ENCODE measurements around the gene CKM.

Gene CKM

DNA sequence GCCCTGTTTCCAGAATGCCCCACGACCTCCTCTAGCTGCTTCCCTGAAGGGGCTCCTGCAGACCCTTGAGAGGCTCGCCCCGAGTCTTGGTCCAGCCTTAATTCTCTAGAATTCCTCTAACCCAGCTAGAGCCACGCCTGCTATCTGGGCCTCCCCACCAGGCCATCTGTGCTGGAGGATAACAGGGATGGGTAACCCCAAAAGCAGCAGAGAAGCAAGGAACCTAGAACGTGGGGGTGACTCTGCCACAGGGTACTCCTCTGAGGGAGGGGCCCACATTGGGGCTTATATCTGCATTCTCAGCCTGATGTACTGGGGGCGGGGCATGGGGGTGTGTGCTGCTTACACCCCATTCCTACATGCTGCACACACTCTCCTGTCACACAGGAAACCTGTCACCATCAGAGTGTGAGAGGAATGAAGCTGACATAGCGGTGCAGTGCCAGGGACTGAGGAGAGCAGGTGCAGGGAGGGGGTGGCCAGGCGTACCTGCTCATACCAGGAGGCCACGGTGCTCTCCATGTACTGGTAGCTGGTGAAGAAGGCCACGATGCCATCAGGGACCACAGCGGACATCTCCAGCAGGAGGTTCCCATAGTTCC lies 31.7 kb upstream of the CKM start:
- TF ChIP-seq, protein P1, sequence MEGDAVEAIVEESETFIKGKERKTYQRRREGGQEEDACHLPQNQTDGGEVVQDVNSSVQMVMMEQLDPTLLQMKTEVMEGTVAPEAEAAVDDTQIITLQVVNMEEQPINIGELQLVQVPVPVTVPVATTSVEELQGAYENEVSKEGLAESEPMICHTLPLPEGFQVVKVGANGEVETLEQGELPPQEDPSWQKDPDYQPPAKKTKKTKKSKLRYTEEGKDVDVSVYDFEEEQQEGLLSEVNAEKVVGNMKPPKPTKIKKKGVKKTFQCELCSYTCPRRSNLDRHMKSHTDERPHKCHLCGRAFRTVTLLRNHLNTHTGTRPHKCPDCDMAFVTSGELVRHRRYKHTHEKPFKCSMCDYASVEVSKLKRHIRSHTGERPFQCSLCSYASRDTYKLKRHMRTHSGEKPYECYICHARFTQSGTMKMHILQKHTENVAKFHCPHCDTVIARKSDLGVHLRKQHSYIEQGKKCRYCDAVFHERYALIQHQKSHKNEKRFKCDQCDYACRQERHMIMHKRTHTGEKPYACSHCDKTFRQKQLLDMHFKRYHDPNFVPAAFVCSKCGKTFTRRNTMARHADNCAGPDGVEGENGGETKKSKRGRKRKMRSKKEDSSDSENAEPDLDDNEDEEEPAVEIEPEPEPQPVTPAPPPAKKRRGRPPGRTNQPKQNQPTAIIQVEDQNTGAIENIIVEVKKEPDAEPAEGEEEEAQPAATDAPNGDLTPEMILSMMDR (IDR thresholded peaks at IDR 0.05; ENCODE audit: low read depth, low read length, missing control alignments): no peak
- no peak for DNase-seq (ENCODE audit: low read depth)
- no peak overlapping the region for H3K4me3 ChIP-seq (ENCODE audit: low read depth, low read length)

DNA sequence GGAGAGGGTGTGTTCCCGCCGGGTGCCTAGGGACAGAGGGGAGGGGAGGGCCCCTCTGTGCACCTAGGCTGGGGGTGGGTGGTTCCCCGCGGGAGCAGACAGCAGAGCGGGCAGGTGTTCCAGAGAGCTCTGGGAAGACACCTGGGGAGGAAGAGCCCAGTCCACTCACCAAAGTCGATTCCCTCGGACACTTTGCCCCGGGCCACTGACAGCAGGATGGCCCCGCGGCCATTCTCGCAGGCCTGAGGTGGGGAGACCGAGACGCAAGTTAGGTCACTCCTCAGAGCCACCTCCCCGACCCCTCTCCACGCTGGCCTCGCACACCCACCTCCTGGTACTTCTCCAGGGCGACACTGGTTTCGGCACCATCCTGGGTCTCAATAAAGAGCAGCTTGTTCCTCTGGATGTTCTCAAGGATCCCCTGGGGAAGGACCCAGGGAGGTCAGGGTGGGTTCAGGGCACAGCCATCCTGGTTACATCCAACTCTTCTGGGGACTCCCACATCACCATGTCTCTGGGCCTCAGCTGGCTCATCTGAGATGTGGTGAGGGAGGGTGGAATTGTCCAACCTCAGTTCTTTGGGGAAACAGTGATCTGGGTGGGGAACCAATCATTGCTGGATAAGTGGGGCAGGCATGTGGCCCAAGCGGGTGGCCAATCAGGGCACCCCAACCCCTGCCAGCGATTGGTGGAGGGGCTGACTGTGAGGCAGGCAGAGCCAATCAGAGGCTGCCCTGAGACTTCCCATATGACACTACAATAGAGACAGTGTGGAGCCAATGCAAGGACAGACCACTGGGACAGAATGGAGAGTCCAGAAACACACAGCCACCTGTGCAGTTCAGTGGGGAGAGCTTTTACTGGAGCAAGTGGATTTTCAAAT lies 30.5 kb upstream of the CKM start:
- no peak for DNase-seq (ENCODE audit: low read depth)
- TF ChIP-seq, protein P1 (IDR thresholded peaks at IDR 0.05; ENCODE audit: low read depth, low read length, missing control alignments): no peak
- no peak overlapping the region for H3K4me3 ChIP-seq (ENCODE audit: low read depth, low read length)

DNA sequence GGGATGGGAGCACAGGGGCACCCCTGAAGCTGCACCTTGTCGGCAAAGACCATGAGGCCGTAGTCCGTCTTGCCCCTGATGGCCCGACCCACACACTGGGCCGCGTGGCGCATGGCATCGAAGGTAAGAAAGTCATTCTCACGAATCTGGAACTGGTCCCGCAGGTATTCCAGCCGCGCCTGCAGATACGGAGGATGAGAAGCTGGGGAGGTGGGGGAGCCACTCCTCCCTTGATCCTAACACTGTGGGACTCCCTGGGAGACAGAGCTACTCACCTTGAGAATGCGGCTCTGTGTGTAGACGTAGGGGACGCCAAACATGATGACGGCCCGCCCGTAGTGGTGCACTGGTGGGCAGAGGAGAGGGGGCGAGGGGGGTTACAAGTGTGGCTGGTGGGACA lies 29.8 kb upstream of the CKM start:
- DNase-seq (ENCODE audit: low read depth): no peak
- no peak overlapping the region for H3K4me3 ChIP-seq (ENCODE audit: low read depth, low read length)
- TF ChIP-seq, protein P1 (IDR thresholded peaks at IDR 0.05; ENCODE audit: low read depth, low read length, missing control alignments): no peak

DNA sequence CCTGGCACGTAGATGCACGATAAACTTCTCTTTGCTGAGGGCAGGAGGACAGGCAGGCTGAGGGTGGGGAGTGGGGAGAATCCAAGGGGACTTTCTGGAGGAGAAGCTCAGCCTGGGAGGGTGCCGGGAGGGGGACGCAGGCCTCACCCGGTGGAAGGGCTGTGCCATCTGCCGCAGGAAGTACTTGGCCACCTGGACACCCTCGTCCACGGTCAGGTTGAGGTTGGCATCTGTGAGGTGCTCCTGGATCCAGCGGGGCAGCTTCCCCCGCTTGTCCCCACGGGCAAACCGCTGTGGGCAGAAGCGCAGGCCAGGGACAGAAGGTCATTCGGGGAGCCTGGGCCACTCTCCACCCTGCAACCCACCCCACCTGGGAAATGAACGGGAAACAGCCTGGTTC lies 29.4 kb upstream of the CKM start:
- DNase-seq (ENCODE audit: low read depth): no peak
- TF ChIP-seq, protein P1 (IDR thresholded peaks at IDR 0.05; ENCODE audit: low read depth, low read length, missing control alignments): no peak
- no peak overlapping the region for H3K4me3 ChIP-seq (ENCODE audit: low read depth, low read length)

DNA sequence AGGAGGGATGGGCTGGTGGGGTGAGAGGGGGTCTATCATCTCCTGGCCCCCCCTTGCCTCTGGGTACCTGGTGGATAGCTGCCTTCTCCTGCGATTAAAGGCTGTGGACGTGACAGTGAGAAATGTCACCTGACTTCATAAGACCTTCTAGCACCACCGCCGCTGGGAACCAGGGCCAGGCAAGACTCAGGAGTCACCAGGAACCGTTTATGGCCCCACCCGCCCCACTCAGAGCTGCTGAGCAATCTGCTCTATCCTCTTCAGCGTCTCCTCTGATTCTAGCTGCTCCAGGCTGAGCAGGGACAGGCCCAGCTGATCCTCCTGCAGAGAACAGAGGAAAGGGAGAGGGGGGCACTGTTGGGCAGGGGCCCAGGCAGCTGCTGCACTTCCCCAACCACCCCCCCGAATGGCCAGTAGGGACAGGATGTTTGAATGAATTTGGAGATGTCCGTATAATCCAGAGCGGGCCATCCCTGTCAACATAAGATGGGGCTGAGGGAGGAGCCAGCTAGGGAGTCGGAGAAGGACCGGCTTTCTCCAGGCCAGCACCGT lies 28.8 kb upstream of the CKM start:
- TF ChIP-seq, protein P1 (IDR thresholded peaks at IDR 0.05; ENCODE audit: low read depth, low read length, missing control alignments): no peak
- no peak overlapping the region for H3K4me3 ChIP-seq (ENCODE audit: low read depth, low read length)
- DNase-seq (ENCODE audit: low read depth): no peak

DNA sequence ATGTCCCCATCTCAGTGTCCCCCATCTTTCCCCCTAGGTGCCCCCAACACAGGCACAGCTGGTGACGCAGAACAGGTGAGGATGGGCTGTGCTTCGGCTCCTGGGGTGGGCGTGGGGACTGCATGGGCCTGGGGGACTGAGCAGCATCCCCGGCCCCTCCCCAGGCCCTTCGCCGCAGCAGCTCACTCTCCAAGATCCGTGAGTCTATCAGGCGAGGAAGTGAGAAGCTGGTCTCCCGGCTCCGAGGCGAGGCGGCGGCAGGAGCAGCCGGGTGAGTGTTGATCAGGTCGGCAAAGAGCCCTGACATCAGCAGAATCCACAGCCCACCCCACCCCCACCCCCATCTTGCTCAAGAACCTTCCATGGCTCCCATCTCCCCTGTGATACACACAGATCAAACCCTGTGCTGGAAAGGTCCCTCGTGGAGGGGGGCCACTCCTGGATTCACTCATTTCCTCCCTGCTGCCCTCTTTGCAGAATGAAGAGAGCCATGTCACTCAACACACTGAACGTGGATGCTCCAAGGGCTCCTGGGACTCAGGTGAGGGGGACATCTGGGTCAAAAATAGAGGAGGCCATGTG lies 27.9 kb upstream of the CKM start:
- no peak overlapping the region for H3K4me3 ChIP-seq (ENCODE audit: low read depth, low read length)
- TF ChIP-seq, protein P1 (IDR thresholded peaks at IDR 0.05; ENCODE audit: low read depth, low read length, missing control alignments): no peak
- no peak for DNase-seq (ENCODE audit: low read depth)
